ENCODE results near the gene KCNIP4. TPM values are rescaled to one million over a fixed set of nuclear protein-coding genes. Genes with fewer than 3 reads are reported as not detected.

KCNIP4 gene
- total RNA-seq, 4 donors from 2014 or later, result 2.5 TPM; not detected in 2

DNA sequence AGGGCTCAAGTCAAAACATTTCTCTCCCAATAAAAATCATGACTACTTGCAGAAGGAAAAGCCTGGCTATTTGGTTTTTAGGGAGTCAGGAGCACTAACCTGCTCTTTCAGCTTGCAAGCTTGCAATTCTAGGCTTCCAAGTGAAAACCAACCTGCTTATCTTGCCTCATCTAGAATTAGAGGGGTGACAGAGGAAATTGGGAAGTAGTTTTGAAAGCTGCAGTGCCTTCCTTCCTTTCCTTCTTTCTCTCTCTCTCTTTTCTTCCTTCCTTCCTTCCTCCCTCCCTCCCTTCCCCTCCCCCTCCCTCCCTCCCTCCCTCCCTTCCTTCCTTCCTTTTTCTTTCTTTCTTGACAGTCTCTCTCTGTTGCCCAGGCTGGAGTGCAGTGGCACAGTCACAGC lies 417.5 kb downstream of the KCNIP4 start:
- no peaks in the 10 kb centered on the region for H3K9me3 ChIP-seq
- H3K4me3 ChIP-seq, result no peak overlapping the region
- intact Hi-C loops (cut with DNase I; ENCODE audit: low total_unique reads) (no loop called here), in situ Hi-C loops (cut with MboI; ENCODE audit: low pct_ligation_motif_present in 1 of 4, low pct_unique_long_range_greater_than_20kb in 1 of 4, low sequenced_read_pairs in 3 of 4) (no loop called here)
- no peaks in the 10 kb centered on the region for H3K36me3 ChIP-seq
- no peak for TF ChIP-seq EP300 (IDR thresholded peaks at IDR 0.05; ENCODE audit: low read depth)
- TF ChIP-seq, protein P1, sequence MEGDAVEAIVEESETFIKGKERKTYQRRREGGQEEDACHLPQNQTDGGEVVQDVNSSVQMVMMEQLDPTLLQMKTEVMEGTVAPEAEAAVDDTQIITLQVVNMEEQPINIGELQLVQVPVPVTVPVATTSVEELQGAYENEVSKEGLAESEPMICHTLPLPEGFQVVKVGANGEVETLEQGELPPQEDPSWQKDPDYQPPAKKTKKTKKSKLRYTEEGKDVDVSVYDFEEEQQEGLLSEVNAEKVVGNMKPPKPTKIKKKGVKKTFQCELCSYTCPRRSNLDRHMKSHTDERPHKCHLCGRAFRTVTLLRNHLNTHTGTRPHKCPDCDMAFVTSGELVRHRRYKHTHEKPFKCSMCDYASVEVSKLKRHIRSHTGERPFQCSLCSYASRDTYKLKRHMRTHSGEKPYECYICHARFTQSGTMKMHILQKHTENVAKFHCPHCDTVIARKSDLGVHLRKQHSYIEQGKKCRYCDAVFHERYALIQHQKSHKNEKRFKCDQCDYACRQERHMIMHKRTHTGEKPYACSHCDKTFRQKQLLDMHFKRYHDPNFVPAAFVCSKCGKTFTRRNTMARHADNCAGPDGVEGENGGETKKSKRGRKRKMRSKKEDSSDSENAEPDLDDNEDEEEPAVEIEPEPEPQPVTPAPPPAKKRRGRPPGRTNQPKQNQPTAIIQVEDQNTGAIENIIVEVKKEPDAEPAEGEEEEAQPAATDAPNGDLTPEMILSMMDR (IDR thresholded peaks at IDR 0.05), result no peak
- no peak for TF ChIP-seq POLR2AphosphoS5 (IDR thresholded peaks at IDR 0.05)
- no peak for TF ChIP-seq POLR2A (IDR thresholded peaks at IDR 0.05)
- no peak overlapping the region for H3K27ac ChIP-seq
- H3K27me3 ChIP-seq, result no peaks in the 10 kb centered on the region
- DNase-seq, result no peak
- no peaks in the 10 kb centered on the region for H3K4me1 ChIP-seq

DNA sequence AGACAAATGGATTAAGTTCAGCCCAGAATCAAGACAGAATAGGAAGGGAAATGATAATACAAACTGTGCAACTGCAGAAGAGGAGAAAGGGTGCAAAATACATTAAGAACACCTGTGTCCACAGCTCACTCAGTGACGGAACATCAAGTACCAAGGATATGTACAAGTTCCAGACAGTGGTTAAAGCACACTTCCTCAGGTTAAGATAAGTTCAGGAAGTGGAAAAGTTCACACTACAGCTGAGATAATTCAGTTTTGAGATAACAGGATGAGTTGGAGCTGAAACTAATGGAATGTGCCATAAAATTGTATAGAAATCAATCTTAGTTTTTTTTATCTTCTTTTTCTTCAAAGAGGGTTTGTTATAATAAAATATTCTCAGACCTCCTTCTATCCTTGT lies 419.4 kb downstream of the KCNIP4 start:
- no peak overlapping the region for H3K27ac ChIP-seq
- no peaks in the 10 kb centered on the region for H3K27me3 ChIP-seq
- TF ChIP-seq EP300 (IDR thresholded peaks at IDR 0.05; ENCODE audit: low read depth) (no peak), POLR2AphosphoS5 (IDR thresholded peaks at IDR 0.05) (no peak), POLR2A (IDR thresholded peaks at IDR 0.05) (no peak)
- TF ChIP-seq, protein P1 (IDR thresholded peaks at IDR 0.05), result no peak
- H3K4me1 ChIP-seq, result no peaks in the 10 kb centered on the region
- WGBS, 2 donors (ENCODE audit: low coverage in 1 of 2), result 68% methylated on average over 1 of the region's 1 CpG; no CpG with 5 or more reads in 1 of the 2 donors
- in situ Hi-C loops (cut with MboI; ENCODE audit: low pct_ligation_motif_present in 1 of 4, low pct_unique_long_range_greater_than_20kb in 1 of 4, low sequenced_read_pairs in 3 of 4), result no loop called here
- H3K4me3 ChIP-seq, result no peak overlapping the region
- no peak for DNase-seq
- no peaks in the 10 kb centered on the region for H3K36me3 ChIP-seq
- intact Hi-C loops (cut with DNase I; ENCODE audit: low total_unique reads), result no loop called here
- no peaks in the 10 kb centered on the region for H3K9me3 ChIP-seq

DNA sequence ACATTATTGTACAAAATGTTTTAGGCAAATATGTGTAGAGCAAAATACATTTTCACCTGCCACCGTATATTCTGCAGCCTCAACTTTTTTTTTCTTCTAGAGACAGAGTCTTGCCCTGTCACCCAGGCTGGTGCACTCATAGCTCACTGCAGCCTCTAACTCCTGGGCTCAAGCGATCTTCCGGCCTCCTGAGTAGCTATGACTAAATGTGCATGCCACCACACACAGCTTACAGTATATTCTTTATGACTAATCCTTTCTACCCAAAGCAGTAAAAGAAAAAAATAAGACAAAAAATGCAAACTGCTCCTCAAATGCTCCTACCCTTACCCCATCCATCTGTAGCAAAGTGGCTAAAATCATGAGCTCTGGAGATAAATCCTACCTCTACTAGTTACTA lies 426.3 kb downstream of the KCNIP4 start:
- WGBS, 2 donors (ENCODE audit: low coverage in 1 of 2), result 88 to 94% methylated on average over 3 of the region's 3 CpGs
- no peak for DNase-seq
- Histone ChIP-seq H3K4me3 (no peak overlapping the region), H3K4me1 (no peaks in the 10 kb centered on the region), H3K36me3 (no peaks in the 10 kb centered on the region), H3K27ac (no peak overlapping the region), H3K27me3 (no peaks in the 10 kb centered on the region), H3K9me3 (no peaks in the 10 kb centered on the region)
- no peak for TF ChIP-seq POLR2A (IDR thresholded peaks at IDR 0.05)
- TF ChIP-seq, protein P1 (IDR thresholded peaks at IDR 0.05), result no peak
- no peak for TF ChIP-seq EP300 (IDR thresholded peaks at IDR 0.05; ENCODE audit: low read depth)
- no peak for TF ChIP-seq POLR2AphosphoS5 (IDR thresholded peaks at IDR 0.05)
- in situ Hi-C loops (cut with MboI; ENCODE audit: low pct_ligation_motif_present in 1 of 4, low pct_unique_long_range_greater_than_20kb in 1 of 4, low sequenced_read_pairs in 3 of 4) (loop anchor here in 1 of 4 donors (25.0 kb wide), 1 partner anchor 240 kb away; no protein-coding TSS in a partner anchor), intact Hi-C loops (cut with DNase I; ENCODE audit: low total_unique reads) (no loop called here)

DNA sequence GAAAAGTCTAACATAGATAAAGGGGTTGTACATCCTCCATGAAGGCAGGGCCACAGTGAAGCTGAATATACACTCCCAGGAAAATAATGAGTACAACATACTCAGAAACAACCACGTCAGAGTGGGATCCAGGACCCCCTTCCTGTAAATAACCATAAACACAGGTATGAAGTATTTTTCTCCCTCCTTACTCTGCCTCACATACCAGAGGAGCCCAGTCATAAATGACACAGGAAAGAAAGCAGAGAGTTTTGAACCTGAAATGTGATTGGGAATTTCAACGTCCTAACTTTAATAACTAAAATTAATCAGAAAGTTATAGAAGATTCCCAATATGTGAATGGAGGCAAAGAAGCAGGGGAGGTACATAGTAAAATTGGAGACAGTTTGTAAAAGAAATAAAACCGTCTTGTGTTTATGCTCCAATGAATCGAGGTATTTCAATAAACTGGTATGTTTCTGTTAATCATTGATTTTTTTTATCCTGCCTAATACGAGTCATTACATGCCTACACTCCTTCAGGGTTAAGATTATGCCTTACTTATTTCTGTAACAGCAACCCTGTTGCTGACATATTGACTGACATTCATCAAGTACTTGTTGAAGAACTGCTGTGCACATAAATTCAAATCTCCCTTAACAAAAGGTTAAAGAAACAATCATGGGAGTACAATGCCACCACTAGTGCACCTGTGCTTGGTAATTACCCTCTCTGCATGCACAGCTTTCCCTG lies 431.3 kb downstream of the KCNIP4 start:
- H3K4me3 ChIP-seq, result no peak overlapping the region
- WGBS, 2 donors (ENCODE audit: low coverage in 1 of 2), result 34 to 43% methylated on average over 5 of the region's 5 CpGs
- no peaks in the 10 kb centered on the region for H3K9me3 ChIP-seq
- no peaks in the 10 kb centered on the region for H3K4me1 ChIP-seq
- in situ Hi-C loops (cut with MboI; ENCODE audit: low pct_ligation_motif_present in 1 of 4, low pct_unique_long_range_greater_than_20kb in 1 of 4, low sequenced_read_pairs in 3 of 4) (loop anchor here (5.0 to 25.0 kb wide), 3 partner anchors 245 to 250 kb away; no protein-coding TSS in a partner anchor), intact Hi-C loops (cut with DNase I; ENCODE audit: low total_unique reads) (no loop called here)
- no peak for TF ChIP-seq EP300 (IDR thresholded peaks at IDR 0.05; ENCODE audit: low read depth)
- TF ChIP-seq, protein P1 (IDR thresholded peaks at IDR 0.05), result no peak
- TF ChIP-seq POLR2A (IDR thresholded peaks at IDR 0.05), result no peak
- no peak for TF ChIP-seq POLR2AphosphoS5 (IDR thresholded peaks at IDR 0.05)
- H3K27me3 ChIP-seq, result no peaks in the 10 kb centered on the region
- DNase-seq, result no peak
- H3K27ac ChIP-seq, result no peak overlapping the region
- H3K36me3 ChIP-seq, result no peaks in the 10 kb centered on the region

Measured in transverse colon (tissue), 4 donors.